ENCODE data around the gene SERPINC1.
"Not testable (repeated sequence)": the region's sequence is repeated elsewhere in the genome, so short reads cannot be mapped to it uniquely, and the experiment has no call there.

The SERPINC1 gene

GRCh38 chr1:173866413-173867115, 50.6 kb downstream of the SERPINC1 start:
- Histone ChIP-seq H3K4me3 (peak overlapping the region; percentile 63 to 85 (median 75)), H3K27ac (peak overlapping the region in 19 of 21 experiments; percentile 40 to 99 (median 96))

- Histone ChIP-seq H3K4me3 (peak overlapping the region in 6 of 7 experiments; percentile 63 to 85 (median 74)), H3K27ac (peak overlapping the region in 4 of 21 experiments; percentile 19 to 96 (median 59))
Measured at GRCh38 chr1:173865468-173866164, 51.5 kb downstream of the SERPINC1 start.

- peak overlapping the region in 1 of 7 experiments; percentile 67 for H3K4me3 ChIP-seq
- H3K27ac ChIP-seq = peak overlapping the region in 1 of 21 experiments; percentile 31
Measured at GRCh38 chr1:173864179-173864867, 52.8 kb downstream of the SERPINC1 start.

- Histone ChIP-seq H3K4me3 (no peak overlapping the region), H3K27ac (no peak overlapping the region)
Measured at GRCh38 chr1:173863224-173864161, 53.6 kb downstream of the SERPINC1 start.

- no peak overlapping the region for H3K27ac ChIP-seq
Measured at GRCh38 chr1:173862769-173863223, 54.3 kb downstream of the SERPINC1 start.

GRCh38 chr1:173862146-173862768, 54.9 kb downstream of the SERPINC1 start:
- H3K27ac ChIP-seq, H3K4me3 ChIP-seq: not testable (repeated sequence)

More at GRCh38 chr1:173862769-173863223, 54.3 kb downstream of the SERPINC1 start:
- no peak overlapping the region for H3K4me3 ChIP-seq

GRCh38 chr1:173861731-173862145, 55.4 kb downstream of the SERPINC1 start:
- no peak overlapping the region for H3K27ac ChIP-seq

GRCh38 chr1:173860065-173860464, 57.1 kb downstream of the SERPINC1 start:
- Histone ChIP-seq H3K4me3 (no peak overlapping the region), H3K27ac (no peak overlapping the region)

More at GRCh38 chr1:173861731-173862145, 55.4 kb downstream of the SERPINC1 start:
- H3K4me3 ChIP-seq = no peak overlapping the region

- H3K4me3 ChIP-seq, H3K27ac ChIP-seq: not testable (repeated sequence)
Measured at GRCh38 chr1:173859547-173859946, 57.6 kb downstream of the SERPINC1 start.

GRCh38 chr1:173857363-173857917, 59.7 kb downstream of the SERPINC1 start:
- Histone ChIP-seq H3K4me3 (no peak overlapping the region), H3K27ac (no peak overlapping the region)

- Histone ChIP-seq H3K27ac (no peak overlapping the region), H3K4me3 (no peak overlapping the region)
Measured at GRCh38 chr1:173856903-173857302, 60.2 kb downstream of the SERPINC1 start.

GRCh38 chr1:173856014-173856413, 61.1 kb downstream of the SERPINC1 start:
- no peak overlapping the region for H3K27ac ChIP-seq

More at GRCh38 chr1:173856014-173856413, 61.1 kb downstream of the SERPINC1 start:
- H3K4me3 ChIP-seq = no peak overlapping the region

All from skin epidermis (tissue), 12 donors.